CD4-positive, alpha-beta memory T cell (primary cell): ENCODE measurements around the gene SLC6A18. TPM values are rescaled to one million over a fixed set of nuclear protein-coding genes. Genes with fewer than 3 reads are reported as not detected.
"Not testable (repeated sequence)": the region's sequence is repeated elsewhere in the genome, so short reads cannot be mapped to it uniquely, and the experiment has no call there.

Source experiments
- CTCF ChIA-PET: fragments of 350-600 bp; sonication (Branson Sonifier 250); formaldehyde crosslinking; loops from one replicate; lab custom pipeline; 2021; ENCODE audit warnings: inconsistent platforms; ENCODE audit not compliant: partially characterized antibody; lab: Charles Lee
- POLR2A ChIA-PET: fragments of 350-600 bp; sonication (Branson Sonifier 250); formaldehyde crosslinking; loops from one replicate; lab custom pipeline; 2021; ENCODE audit not compliant: partially characterized antibody; lab: Charles Lee
- DNase-seq, 5 donors: peaks; one replicate each; pipeline versions ENCODE4 v3.0.0 to v3.0.0-alpha.2; 2020 to 2022; ENCODE audit warnings: mixed read lengths in 1 of 5
- H3K27ac ChIP-seq: one replicate; pipeline ENCODE4 v1.7.0; 2013; ENCODE audit warnings: low read depth, low read length
- H3K27me3 ChIP-seq: 2 replicates; pipeline ENCODE4 v1.7.0; 2013; ENCODE audit warnings: mild to moderate bottlenecking, low read length, moderate library complexity; ENCODE audit not compliant: insufficient read depth
- H3K36me3 ChIP-seq: 2 replicates; pipeline ENCODE4 v1.7.0; 2013; ENCODE audit warnings: mild to moderate bottlenecking, low read length, moderate library complexity; ENCODE audit not compliant: insufficient read depth
- H3K4me1 ChIP-seq: 2 replicates; pipeline ENCODE4 v1.7.0; 2013; ENCODE audit warnings: mild to moderate bottlenecking, low read length, moderate library complexity; ENCODE audit not compliant: insufficient read depth
- H3K4me3 ChIP-seq, 2 donors: one replicate each; pipeline ENCODE4 v1.7.0; 2013; ENCODE audit warnings: low read length in 2 of 2, mild to moderate bottlenecking in 1 of 2
- H3K9me3 ChIP-seq, 2 donors: one replicate each; pipeline ENCODE4 v1.7.0; 2013; ENCODE audit warnings: low read length in 2 of 2, control low read depth in 1 of 2; ENCODE audit not compliant: control insufficient read depth in 1 of 2
- H3K27ac Mint-ChIP-seq, 7 donors: one replicate each; pipeline ENCODE4 v1.8.0; 2020 to 2021; ENCODE audit warnings: mixed read lengths in 7 of 7, mild to moderate bottlenecking in 6 of 7, inconsistent platforms in 3 of 7, moderate library complexity in 3 of 7
- H3K27me3 Mint-ChIP-seq, 2 donors: one replicate each; pipeline ENCODE4 v1.8.0; 2020 to 2021; ENCODE audit warnings: mixed read lengths in 2 of 2
- H3K36me3 Mint-ChIP-seq, 2 donors: one replicate each; pipeline ENCODE4 v1.8.0; 2020 to 2021; ENCODE audit warnings: mixed read lengths in 2 of 2, inconsistent platforms in 1 of 2, mild to moderate bottlenecking in 1 of 2
- H3K4me1 Mint-ChIP-seq, 4 donors: one replicate each; pipeline ENCODE4 v1.8.0; 2020 to 2021; ENCODE audit warnings: mixed read lengths in 4 of 4, mild to moderate bottlenecking in 1 of 4
- H3K4me3 Mint-ChIP-seq, 8 donors: one replicate each; pipeline ENCODE4 v1.8.0; 2020 to 2021; ENCODE audit warnings: mixed read lengths in 8 of 8, mild to moderate bottlenecking in 7 of 8, moderate library complexity in 6 of 8, inconsistent platforms in 3 of 8
- H3K9me3 Mint-ChIP-seq, 8 donors: one replicate each; pipeline ENCODE4 v1.8.0; 2020 to 2021; ENCODE audit warnings: mixed read lengths in 8 of 8, mild to moderate bottlenecking in 5 of 8, inconsistent platforms in 3 of 8, moderate library complexity in 1 of 8
- intact Hi-C: fragments of 100-400 bp; cut with micrococcal nuclease; formaldehyde crosslinking; loops from one replicate; pipeline ENCODE4 v1.15.1; 2023
- polyA plus RNA-seq, 2 donors: library from polyadenylated mRNA; unstranded; fragments of 300-500 nt; fragmentation: Illumina TruSeq; gene quantifications; one replicate each; pipeline ENCODE4 v1.2.3, GENCODE V29; 2021
- total RNA-seq, 2 experiments: library from RNA; stranded (reverse); gene quantifications; one replicate each; pipeline ENCODE4 v1.2.3, GENCODE V29; 2021

SLC6A18 gene
- total and polyA plus RNA-seq, 4 experiments from 2014 or later: not detected

DNA sequence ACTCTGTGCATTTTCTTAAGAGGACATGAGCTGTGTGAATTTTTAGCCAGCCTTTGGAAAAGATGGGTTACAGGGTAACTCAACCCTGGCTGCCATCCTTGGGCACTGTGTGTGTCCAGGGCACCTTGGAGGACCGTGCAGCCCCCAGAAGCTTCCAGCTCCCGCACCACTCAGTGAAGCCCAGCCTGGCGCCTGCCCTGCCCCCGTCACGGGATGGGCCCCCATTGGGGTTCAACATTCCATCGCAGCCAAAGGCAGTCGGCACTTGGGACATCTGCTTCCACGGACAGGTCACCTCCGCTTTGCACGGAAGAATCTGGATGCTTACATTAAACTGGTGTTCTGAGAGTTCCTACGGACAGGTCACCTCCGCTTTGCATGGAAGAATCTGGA lies 1.9 kb upstream of the SLC6A18 start:
- DNase-seq: no peak
- H3K27me3 Mint-ChIP-seq: no peaks in the 10 kb centered on the region
- no peak overlapping the region for H3K27ac ChIP-seq
- H3K27ac Mint-ChIP-seq: no peak overlapping the region
- H3K4me3 ChIP-seq: no peak overlapping the region
- no peaks in the 10 kb centered on the region for H3K36me3 ChIP-seq
- H3K36me3 Mint-ChIP-seq: no peaks in the 10 kb centered on the region
- H3K27me3 ChIP-seq: no peaks in the 10 kb centered on the region
- H3K4me1 Mint-ChIP-seq: peaks cover 0 to 2% (median 0%) of the 10 kb centered on the region in 4 donors
- no peaks in the 10 kb centered on the region for H3K9me3 Mint-ChIP-seq
- H3K9me3 ChIP-seq: no peaks in the 10 kb centered on the region
- intact Hi-C loops: no loop called here
- no peak overlapping the region for H3K4me3 Mint-ChIP-seq
- CTCF ChIA-PET: no interaction called here
- POLR2A ChIA-PET: no interaction called here
- H3K4me1 ChIP-seq: no peaks in the 10 kb centered on the region

DNA sequence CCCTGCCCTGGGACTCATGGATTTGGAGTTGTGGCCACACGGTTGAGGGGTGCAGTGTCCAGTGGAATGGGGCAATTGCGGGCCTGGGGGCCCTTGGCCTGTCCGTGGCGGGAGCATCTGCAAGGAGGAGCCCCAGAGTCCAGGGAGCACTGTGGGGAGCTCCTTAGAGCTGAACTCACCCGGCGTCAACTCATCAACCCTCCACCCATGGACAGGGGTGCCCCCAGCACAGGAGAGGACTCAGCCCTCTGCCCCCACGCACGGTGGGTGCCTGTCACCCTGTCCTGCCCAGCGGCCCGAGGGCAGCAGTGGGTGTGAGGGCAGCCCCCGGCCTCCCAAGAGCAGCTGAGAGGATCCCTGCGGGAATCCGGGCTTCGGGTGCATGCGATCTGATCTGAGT lies 550 bp upstream of the SLC6A18 start:
- POLR2A ChIA-PET: no interaction called here
- Mint-ChIP-seq H3K4me1 (peaks cover 0 to 5% (median under 1%) of the 10 kb centered on the region in 4 donors), H3K27ac (no peak overlapping the region), H3K9me3 (no peaks in the 10 kb centered on the region), H3K4me3 (no peak overlapping the region), H3K27me3 (peaks cover 2 to 5% of the 10 kb centered on the region in 2 donors), H3K36me3 (no peaks in the 10 kb centered on the region)
- CTCF ChIA-PET: no interaction called here
- no peaks in the 10 kb centered on the region for H3K27me3 ChIP-seq
- no peak overlapping the region for H3K27ac ChIP-seq
- no peaks in the 10 kb centered on the region for H3K4me1 ChIP-seq
- intact Hi-C loops: no loop called here
- no peak overlapping the region for H3K4me3 ChIP-seq
- H3K36me3 ChIP-seq: no peaks in the 10 kb centered on the region
- no peaks in the 10 kb centered on the region for H3K9me3 ChIP-seq
- DNase-seq: peak in 1 of 5 donors; percentile 10

DNA sequence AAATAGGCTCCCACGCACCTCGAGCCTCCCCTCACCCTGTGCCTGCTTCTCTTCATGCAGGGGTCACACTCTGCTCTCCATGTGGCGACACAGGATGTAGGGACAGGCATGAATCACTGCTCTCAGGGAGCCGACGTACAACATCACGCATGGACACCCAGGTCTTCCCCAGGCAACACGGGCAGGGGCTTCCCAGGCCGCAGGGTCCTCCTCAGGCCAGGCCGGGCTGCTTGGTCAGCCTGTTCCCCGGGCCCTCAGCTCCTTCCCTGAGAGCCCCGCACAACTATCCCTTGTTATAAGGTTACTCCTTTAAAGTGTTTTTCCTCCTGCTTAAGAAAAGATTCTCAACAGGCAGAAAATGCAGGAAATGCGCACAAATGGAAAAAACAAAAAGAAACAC lies 1.1 kb downstream of the SLC6A18 start:
- Histone ChIP-seq H3K4me3 (no peak overlapping the region), H3K27me3 (no peaks in the 10 kb centered on the region), H3K36me3 (no peaks in the 10 kb centered on the region), H3K4me1 (no peaks in the 10 kb centered on the region), H3K9me3 (no peaks in the 10 kb centered on the region), H3K27ac (no peak overlapping the region)
- ChIA-PET CTCF (no interaction called here), POLR2A (no interaction called here)
- no peaks in the 10 kb centered on the region for H3K36me3 Mint-ChIP-seq
- peaks cover 0 to 5% (median under 1%) of the 10 kb centered on the region in 4 donors for H3K4me1 Mint-ChIP-seq
- no peak overlapping the region for H3K27ac Mint-ChIP-seq
- no peaks in the 10 kb centered on the region for H3K9me3 Mint-ChIP-seq
- peaks cover 2 to 8% of the 10 kb centered on the region in 2 donors for H3K27me3 Mint-ChIP-seq
- intact Hi-C loops: no loop called here
- DNase-seq: peak in 1 of 5 donors; percentile 5
- no peak overlapping the region for H3K4me3 Mint-ChIP-seq

DNA sequence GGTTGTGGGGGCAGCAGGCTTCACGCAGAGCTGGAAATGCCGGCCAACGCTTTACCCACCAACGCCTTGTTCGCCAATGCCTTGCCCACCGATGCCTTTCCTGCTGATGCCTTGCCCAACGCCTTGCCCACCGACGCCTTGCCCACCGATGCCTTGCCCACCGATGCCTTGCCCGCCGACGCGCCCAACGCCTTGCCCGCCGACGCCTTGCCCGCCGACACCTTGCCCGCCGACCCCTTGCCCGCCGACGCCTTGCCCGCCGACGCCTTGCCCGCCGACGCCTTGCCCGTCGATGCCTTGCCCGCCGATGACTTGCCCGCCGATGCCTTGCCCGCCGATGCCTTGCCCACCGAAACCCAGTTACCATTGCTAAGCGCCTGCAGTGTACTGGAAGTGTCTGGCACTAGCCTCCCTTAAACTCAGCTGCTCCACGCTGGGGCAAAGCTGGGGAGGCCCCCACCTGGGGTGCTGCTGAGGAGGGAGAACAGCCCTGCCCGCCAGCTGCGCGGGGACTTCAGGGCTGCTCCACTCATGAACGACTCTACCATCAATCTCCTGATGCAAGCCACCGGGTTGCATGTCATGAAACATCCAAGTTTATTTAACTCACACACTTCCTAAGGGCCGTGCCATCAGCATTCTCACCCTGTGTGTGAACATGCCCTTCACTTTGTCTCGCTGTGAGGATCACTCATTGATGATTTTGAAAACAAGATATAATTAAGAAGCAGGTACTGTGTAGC lies 1.8 kb downstream of the SLC6A18 start:
- no peaks in the 10 kb centered on the region for H3K4me1 ChIP-seq
- Mint-ChIP-seq H3K4me3 (no peak overlapping the region), H3K27me3 (peaks cover 2 to 8% of the 10 kb centered on the region in 2 donors), H3K36me3 (no peaks in the 10 kb centered on the region), H3K4me1 (peaks cover 0 to 5% (median under 1%) of the 10 kb centered on the region in 4 donors), H3K27ac (peak overlapping the region in 1 of 7 donors; percentile 72), H3K9me3 (no peaks in the 10 kb centered on the region)
- H3K27me3 ChIP-seq: no peaks in the 10 kb centered on the region
- DNase-seq: no peak
- ChIA-PET CTCF (no interaction called here), POLR2A (no interaction called here)
- H3K4me3 ChIP-seq: no peak overlapping the region
- no peak overlapping the region for H3K27ac ChIP-seq
- H3K9me3 ChIP-seq: no peaks in the 10 kb centered on the region
- intact Hi-C loops: no loop called here
- H3K36me3 ChIP-seq: no peaks in the 10 kb centered on the region

DNA sequence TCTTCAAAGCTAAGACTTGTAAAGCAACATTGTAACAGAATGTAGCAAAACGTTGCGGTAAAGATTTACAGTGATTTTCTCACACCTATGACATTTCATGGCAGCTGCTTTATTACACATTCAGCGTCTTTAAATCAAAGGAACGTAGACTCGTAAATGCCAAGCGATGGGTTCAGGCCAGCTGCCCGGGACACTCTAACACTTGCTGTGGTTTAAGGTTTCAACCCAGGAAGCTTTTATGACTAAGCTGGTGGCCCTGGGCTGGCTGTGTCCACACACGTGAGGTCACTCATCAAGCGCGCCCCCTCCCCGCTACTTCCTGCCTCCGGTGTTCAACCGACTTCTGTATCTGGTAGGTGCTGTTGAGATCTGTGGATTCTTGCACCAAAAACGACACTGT lies 2.5 kb downstream of the SLC6A18 start:
- no peaks in the 10 kb centered on the region for H3K36me3 Mint-ChIP-seq
- peaks cover 0 to 5% (median under 1%) of the 10 kb centered on the region in 4 donors for H3K4me1 Mint-ChIP-seq
- Histone ChIP-seq H3K4me3 (no peak overlapping the region), H3K9me3 (no peaks in the 10 kb centered on the region), H3K27me3 (no peaks in the 10 kb centered on the region), H3K4me1 (no peaks in the 10 kb centered on the region), H3K27ac (no peak overlapping the region), H3K36me3 (no peaks in the 10 kb centered on the region)
- peaks cover 2 to 8% of the 10 kb centered on the region in 2 donors for H3K27me3 Mint-ChIP-seq
- DNase-seq: peak in 1 of 5 donors; percentile 20
- no peak overlapping the region for H3K4me3 Mint-ChIP-seq
- H3K9me3 Mint-ChIP-seq: no peaks in the 10 kb centered on the region
- H3K27ac Mint-ChIP-seq: no peak overlapping the region
- CTCF ChIA-PET: no interaction called here
- POLR2A ChIA-PET: no interaction called here
- intact Hi-C loops: no loop called here

DNA sequence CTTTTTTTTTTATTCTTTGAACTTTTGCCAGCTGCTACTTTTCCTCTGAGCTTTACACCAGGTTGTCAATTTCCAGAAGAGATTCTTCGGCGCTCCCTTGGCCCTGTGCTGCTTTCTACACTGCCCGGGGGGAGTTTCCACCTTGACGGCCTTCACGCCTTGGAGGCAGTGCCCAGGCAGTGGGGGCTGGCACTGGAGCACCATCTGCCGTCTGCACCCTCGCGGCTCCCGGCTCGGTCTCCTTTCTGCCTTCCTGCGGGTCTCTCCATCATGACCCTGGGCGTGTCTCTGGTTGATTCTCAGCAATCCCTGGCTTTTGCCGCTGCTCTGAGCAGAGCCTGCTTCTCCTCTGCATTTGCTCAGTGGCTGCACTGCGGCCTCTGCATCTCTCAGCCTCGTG lies 2.9 kb downstream of the SLC6A18 start:
- intact Hi-C loops: no loop called here
- H3K4me3 ChIP-seq: no peak overlapping the region
- no peaks in the 10 kb centered on the region for H3K27me3 ChIP-seq
- Mint-ChIP-seq H3K4me3 (no peak overlapping the region), H3K27me3 (peaks cover 2 to 8% of the 10 kb centered on the region in 2 donors), H3K9me3 (no peaks in the 10 kb centered on the region), H3K27ac (no peak overlapping the region), H3K4me1 (peaks cover 0 to 5% (median under 1%) of the 10 kb centered on the region in 4 donors), H3K36me3 (no peaks in the 10 kb centered on the region)
- H3K36me3 ChIP-seq: no peaks in the 10 kb centered on the region
- no peaks in the 10 kb centered on the region for H3K4me1 ChIP-seq
- ChIA-PET CTCF (no interaction called here), POLR2A (no interaction called here)
- no peak for DNase-seq
- no peaks in the 10 kb centered on the region for H3K9me3 ChIP-seq
- no peak overlapping the region for H3K27ac ChIP-seq

DNA sequence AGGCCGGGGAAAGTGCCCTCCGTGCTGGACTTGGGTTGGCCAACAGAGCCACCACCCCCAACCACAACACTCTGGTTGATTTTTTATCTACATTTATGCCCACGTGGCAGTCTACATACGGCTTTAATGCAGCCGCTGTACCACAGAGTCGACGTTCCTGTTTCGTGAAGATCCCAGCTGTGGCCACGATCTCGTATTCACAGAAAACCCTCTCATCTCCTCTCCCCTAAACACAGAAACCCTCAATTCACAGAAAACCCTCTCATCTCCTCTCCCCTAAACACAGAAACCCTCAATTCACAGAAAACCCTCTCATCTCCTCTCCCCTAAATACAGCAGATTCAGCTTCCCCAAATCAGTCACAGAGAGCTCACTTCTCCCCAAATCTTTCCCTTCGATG lies 3.8 kb downstream of the SLC6A18 start:
- H3K36me3 ChIP-seq, H3K27me3 Mint-ChIP-seq, H3K4me3 ChIP-seq, H3K27me3 ChIP-seq, H3K4me3 Mint-ChIP-seq, POLR2A ChIA-PET, intact Hi-C loops, CTCF ChIA-PET, H3K4me1 Mint-ChIP-seq, H3K9me3 ChIP-seq, H3K27ac ChIP-seq, DNase-seq, H3K9me3 Mint-ChIP-seq, H3K4me1 ChIP-seq, H3K36me3 Mint-ChIP-seq, H3K27ac Mint-ChIP-seq: not testable (repeated sequence)
